ENCODE data around the gene SENP7.
"Not testable (repeated sequence)": the region's sequence is repeated elsewhere in the genome, so short reads cannot be mapped to it uniquely, and the experiment has no call there.

SENP7 gene

DNA sequence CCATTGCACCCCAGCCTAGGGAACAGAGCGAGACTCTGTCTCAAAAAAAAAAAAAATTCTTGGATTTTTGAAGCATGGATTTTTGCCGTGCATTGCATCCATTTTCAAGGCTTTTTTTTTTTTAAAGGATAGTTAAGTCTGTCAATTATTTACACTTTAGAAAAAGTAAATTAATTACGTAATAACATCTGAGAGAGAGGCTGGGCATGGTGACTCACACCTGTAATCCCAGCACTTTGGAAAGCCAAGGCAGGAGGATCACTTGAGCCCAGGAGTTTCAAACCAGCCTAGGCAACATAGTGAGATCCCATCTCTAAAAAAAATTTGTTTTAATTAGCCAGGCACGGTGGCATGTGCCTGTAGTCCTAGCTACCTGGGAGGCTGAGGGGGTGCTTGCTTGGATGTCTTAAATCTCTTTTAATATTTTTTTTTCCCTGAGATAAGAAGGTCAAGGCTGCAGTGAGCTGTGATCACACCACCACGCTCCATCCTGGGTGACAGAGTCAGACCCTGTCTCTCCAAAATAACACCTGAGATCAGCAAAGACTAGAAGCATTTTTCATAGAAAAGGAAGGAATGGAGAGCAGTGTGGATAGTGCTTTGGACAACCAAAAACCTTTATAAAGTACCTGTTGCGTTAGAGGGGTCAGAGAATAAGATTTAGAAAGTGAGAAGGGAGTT lies 6.8 kb upstream of the SENP7 start:
- no peak for DNase-seq

DNA sequence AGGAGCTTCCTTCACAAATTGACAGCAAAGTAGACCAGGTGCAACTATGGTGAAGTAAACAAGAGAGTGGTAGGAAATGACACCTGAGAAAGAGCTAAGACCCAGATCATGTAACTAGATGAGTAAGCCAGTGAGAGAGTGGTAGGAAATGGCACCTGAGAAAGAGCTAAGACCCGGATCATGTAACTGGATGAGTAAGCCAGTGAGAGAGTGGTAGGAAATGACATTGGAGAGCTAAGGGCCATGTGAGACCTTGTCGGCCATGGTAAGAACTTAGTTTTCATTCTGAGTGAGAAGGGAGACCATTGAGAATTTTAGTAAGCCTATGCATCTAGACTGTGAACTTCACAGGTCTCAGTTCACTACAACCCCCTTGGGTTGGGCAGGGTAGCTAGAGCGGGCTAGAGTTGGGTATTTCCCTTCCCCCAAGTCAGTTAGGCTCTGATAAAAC lies 5.4 kb upstream of the SENP7 start:
- peak; percentile 62 for DNase-seq

DNA sequence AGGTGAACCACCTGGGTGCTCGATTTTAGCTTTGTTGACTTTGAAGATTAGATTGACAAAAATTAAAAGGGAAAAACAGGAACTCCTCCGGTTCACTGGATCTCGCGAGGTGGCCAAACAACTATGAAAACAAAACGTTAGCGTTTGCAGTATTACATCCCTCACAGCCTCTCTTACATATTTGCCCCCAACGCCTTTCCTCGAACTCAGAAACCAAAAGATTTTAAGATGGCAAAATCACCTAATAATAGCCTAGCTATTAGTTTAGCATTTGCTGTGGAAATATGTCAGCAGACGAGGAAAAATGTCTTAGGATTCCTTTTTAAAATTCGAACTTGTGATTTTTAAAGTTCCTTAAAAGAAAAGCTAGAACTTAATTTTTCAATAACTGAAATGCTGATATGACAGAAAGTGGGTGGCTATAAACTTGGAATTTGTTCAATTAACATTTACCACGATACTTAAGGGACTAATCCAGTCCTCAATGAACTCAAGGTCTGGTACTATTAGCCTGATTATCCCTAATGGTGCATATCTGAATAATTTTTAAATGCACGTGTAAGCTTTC lies 491 bp upstream of the SENP7 start:
- no peak for DNase-seq

DNA sequence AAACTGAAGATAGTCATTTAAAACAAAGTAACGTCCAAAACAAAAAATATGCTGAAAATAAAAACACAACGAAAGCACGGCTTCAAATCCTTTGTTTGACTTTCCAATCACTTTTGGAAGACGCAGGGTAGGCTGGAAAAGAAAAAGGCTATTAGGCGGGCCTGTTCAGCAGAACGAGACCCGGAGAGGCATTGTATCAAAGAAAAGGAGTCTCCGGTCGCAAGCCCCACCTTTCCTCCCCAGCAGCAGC lies 691 bp downstream of the SENP7 start:
- no peak for DNase-seq

DNA sequence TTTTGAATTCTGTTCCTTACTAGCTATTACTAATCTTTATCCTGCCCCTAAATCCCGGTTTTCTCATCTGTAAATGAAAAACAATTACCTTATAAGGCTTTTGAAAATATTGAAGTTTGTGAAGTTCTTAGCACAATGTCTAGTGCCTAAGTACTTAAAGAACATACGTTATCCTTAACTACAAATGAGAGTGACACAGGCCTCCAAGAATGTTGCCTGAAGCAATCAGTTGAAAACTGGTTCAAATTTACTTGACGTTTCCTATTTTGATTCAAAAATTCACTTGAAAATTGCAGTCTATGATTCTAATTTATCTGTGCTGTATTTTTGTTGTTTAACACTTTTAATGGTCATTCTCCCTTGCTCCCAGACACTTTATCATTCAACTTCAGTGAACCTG lies 3.2 kb downstream of the SENP7 start:
- DNase-seq: no peak

DNA sequence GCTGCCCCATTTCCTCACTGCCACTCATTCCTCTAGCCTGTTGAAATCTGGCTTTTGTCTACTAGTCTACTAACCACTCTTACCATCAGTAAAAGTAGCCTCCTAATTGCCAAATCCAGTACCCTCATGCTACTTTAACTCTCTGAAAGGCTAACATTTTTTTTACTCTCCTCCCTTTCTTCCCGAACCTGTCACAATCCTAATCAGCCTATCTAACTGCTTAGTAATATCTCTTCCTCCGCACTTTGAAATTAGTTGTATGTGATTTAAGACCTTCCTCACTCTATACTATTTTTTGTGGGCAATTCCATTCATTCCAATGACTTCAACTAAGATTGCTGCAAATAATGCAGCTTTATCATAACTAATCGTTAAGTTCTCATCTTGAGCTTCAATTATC lies 3.7 kb downstream of the SENP7 start:
- DNase-seq: no peak

DNA sequence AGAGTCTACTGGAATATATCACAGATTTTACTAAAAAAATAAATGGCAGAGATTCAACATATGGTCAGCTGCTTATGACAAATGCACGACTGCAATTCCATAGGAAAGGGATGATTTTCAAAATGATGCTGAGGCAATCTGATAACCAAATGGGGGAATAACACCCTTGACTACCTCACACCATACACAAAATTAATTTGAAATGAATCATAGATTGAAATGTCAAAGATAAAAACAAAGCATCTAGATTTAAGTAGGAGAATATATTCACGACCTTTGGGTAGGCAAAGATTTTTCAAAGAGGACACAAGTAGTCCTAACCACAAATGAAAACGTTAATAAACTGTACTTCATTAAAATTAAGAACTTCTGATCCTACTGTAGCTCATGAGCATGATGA lies 11.2 kb downstream of the SENP7 start:
- no peak for DNase-seq

DNA sequence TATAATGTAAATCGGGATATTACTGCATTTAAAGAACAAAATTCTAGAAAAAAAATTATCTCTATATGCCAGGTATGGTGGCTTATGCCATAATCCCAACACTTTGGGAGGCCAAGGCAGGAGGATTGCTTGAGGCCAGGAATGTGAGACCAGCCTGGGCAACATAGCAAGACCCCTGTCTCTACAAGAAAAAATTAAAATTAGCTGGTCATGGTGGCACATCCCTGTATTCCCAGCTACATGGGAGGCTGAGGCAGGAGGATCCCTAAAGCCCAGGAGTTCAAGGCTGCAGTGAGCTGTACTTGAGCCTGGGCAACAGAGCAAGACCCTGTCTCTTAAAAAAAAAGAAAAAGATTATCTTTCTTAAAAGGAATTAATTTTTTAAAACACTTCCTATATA lies 12.8 kb downstream of the SENP7 start:
- no peak for DNase-seq

DNA sequence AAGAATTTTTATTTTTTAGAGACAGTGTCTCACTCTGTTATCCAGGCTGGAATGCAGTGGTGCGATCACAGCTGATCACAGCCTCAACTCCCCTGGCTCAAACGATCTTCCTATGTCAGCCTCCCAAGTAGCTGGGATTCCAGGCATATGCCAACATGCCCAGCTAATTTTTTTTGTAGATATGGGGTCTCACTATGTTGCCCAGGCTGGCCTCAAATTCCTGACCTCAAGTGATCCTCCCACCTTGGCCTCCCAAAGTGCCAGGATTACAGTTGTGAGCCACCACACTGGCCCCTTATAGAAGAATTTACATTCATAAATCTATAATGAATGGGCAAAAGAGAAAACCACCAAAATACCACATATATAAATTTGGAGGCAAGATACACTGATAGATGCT lies 15.2 kb downstream of the SENP7 start:
- DNase-seq: no peak

DNA sequence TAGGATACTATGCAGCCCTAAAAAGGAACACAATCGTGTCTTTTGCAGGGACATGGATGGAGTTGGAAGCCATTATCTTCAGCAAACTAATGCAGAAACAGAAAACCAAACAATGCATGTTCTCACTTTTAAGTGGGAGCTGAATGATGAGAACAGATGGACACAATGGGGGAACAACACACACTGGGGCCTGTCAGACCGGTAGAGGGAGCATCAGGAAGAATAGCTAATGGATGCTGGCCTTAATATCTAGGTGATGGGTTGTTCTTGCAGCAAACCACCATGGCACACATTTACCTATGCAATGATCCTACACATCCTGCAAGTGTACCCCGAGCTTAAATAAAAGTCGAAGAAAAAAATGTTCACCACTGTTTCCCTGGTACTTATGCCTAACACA lies 17.5 kb downstream of the SENP7 start:
- no peak for DNase-seq

DNA sequence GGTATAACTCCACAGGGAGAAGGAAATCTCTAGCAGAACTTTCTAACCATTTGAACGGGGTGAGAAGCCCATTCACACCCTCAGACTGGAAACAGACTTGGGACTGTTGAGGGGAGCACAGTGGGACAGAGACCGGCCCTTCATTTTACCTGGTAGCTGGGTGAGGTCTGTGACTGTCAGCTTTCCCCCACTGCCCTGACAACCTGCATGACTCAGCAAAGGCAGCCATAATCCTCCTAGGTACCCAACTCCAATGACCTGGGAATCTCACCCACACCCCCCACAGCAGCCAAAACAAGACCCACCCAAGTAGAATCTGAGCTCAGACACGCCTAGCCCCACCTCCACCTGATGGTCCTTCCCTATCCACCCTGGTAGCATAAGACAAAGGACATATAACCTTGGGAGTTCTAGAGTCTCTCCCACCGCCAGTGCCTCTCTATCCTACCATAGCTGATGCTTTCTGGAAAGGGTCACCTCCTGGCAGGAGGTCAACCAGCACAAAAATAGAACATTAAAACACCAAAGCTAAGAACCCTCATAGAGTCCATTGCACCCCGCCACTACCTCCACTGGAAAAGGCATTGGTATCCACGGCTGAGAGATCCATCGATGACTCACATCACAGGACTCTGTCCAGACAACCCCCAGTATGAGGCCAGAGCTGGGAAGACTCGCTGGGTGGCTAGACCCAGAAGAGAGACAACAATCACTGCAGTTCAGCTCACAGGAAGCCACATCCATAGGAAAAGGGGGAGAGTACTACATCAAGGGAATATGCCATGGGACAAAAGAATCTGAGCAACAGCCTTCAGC lies 28.0 kb downstream of the SENP7 start:
- no peak for DNase-seq

DNA sequence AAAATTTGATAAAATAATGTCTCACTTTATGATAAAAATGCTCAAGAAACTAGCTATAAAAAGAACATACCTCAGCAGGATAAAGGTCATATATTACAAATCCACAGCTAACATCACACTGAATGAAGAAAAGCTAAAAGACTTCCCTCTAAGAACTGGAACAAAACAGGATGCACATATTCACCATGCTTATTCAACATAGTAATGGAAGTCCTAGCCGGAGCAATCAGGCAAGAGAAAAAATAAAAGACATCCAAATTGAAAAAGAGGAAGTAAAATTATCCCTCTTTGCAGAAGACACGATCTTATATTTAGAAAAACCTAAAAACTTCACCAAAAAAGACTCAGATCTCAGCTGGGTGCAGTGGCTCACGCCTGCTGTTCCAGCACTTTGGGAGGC lies 34.0 kb downstream of the SENP7 start:
- no peak for DNase-seq

DNA sequence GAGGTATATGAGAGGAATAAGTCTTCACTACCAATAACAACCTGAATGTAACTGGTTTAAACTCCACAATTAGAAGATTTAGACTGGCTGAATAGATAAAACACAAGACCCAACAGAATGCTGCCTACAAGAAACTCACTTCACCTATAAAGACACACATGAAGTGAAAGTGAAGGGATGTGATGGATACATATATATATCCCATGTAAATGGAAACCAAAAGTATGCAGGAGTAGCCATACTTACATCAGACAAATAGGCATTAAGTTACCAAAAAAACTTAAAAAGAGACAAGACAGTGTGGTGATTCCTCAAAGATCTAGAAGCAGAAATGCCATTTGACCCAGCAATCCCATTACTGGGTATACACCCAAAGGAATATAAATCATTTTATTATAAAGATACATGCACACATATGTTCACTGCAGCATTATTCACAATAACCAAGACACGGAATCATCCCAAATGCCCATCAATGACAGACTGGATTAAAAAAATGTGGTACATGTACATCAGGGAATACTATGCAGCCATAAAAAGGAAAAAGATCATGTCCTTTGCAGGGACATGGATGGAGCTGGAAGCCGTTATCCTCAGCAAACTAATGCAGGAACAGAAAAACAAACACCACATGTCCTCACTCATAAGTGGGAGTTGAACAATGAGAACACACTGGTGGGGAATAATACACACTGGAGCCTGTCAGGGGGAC lies 38.0 kb downstream of the SENP7 start:
- DNase-seq: not testable (repeated sequence)

DNA sequence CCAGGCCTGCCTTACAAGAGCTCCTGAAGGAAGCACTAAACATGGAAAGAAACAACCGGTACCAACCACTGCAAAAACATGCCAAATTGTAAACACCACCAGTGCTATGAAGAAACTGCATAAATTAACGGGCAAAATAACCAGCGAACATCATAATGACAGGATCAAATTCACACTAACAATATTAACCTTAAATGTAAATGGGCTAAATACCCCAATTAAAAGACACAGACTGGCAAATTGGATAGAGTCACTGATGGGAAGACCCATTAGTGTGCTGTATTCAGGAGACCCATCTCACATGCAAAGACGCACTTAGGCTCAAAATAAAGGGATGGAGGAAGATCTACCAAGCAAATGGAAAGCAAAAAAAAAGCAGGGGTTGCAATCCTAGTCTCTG lies 44.3 kb downstream of the SENP7 start:
- DNase-seq: not testable (repeated sequence)

DNA sequence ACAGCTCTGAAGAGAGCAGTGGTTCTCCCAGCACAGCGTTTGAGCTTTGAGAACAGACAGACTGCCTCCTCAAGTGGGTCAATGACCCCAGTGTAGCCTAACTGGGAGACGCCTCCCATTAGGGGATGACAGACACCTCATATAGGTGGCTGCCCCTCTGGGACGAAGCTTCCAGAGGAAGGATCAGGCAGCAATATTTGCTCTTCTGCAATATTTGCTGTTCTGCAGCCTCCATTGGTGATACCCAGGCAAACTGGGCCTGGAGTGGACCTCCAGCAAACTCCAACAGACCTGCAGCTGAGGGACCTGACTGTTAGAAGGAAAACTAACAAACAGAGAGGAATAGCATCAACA lies 45.7 kb downstream of the SENP7 start:
- not testable (repeated sequence) for DNase-seq

DNA sequence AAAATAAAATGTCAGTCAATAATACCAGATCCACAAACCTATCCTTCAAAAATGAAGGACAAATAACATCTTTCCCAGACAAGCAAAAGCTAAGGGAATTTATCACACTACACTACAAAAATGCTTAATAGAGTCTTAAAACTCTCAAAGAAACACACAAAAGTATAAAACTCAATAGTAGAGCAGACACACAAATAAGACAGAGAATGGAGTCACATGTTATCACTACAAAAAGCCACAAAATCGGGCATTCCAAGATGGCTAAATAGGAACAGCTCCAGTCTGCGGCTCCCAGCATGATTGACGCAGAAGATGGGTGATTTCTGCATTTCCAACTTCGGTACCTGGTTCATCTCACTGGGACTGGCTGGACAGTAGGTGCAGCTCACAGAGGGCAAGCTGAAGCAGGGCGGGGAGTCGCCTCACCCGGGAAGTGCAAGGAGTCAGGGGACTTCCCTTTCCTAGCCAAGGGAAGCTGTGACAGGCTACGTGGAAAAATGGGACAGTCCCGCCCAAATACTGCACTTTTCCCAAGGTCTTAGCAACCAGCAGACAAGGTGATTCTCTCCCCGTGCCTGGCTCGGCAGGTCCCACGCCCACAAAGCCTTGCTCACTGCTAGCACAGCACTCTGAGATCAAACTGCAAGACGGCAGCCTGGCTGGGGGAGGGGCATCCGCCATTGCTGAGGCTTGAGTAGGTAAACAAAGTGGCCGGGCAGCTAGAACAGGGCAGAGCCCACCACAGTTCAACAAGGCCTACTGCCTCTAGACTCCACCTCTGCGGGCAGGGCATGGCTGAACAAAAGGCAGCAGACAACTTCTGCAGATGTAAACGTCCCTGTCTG lies 46.3 kb downstream of the SENP7 start:
- DNase-seq: peak; percentile 0

DNA sequence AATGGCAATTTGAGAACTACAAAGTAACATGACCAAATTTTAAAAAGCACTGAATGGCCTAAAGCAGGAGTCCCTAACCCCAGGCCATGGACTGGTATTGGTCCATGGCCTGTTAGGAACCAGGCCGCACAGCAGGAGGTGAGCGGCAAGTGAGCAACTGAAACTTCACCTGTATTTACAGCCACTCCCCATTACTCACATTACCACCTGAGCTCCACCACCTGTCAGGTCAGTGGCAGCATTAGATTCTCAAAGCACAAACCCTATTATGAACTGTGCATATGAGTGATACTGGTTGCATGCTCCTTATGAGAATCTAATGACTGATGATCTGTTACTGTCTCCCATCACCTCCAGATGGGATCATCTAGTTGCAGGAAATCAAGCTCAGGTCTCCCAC lies 48.8 kb downstream of the SENP7 start:
- no peak for DNase-seq

DNA sequence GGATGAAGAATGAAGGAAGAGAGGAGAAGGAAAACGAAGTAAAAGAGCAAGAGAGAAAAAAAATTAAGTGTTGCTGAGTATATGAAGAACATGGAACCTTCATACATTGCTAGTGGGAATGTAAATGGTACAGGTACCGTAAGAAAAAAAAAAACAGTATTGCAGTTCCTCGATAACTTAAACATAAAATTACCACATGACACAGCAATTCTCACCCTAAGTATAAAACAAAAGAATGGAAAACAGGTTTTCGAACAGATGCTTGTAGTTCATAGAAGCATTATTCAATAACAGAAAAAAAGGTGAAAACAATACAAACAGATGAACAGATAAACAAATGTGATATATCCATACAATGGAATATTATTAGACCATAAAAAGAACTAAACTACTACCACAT lies 51.6 kb downstream of the SENP7 start:
- DNase-seq: no peak

DNA sequence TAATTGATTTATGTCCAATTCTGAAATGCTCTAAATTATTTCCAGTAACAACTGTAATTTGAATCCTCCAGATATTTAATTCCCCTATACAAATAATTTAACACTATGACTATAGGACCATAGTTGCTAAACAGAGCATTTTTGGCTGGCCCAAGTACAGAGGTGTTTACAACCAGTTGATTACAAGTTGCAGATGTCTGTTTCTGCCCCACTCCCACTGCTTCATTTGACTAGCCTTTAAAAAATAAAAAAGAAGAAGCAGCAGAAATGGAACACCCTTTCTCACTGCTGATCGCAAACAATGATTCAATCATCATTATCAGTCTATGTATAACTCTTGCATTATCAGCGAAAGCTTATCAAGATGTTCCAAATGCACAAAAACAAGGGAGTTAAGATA lies 54.6 kb downstream of the SENP7 start:
- no peak for DNase-seq

DNA sequence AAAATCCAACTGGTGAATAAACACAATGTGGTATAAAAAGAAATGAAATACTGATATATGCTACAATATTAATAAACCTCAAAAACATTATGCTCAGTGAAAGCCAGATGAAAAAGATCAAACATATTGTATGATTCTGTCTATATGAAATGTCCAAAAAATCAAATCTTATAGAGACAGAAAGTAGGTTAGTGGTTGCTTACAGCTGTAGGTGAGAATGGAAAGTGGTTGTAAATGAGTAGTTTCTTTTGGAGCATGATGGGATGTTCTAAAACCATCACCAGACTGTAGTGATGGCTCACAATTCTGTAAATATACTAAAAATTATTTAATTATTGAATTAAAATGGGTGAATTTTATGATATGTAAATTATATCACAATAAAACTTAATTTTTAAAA lies 58.4 kb downstream of the SENP7 start:
- no peak for DNase-seq

DNA sequence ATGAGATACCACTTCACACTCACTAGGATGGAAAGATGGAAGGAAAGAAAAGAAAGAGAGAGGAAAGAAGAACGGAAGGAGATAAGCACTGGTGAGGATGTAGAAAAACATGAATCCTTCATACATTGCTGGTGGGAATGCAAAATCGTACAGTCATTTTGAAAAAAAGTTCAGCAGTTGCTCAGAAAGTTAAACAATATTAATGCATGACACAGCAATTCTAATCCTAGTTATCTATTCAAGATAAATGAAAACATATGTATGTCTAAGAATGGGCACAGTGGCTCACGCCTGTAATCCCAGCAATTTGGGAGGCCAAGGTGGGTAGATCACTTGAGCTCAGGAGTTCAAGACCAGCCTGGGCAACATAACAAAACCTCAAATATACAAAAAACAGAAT lies 59.1 kb downstream of the SENP7 start:
- no peak for DNase-seq

DNA sequence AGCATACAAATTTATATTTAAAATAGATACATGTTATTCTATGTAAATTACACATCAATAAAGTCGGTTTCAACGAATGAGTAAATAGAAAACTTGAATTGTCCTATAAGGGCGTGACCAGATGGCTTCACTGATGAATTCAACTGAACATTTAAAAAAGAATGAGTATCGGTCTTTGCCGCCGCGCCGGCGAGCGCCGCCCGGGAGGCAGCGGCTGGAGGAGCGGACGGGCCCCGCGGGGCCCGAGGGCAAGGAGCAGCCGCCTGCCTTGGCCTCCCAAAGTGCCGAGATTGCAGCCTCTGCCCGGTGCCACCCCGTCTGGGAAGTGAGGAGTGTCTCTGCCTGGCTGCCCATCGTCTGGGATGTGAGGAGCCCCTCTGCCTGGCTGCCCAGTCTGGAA lies 74.4 kb downstream of the SENP7 start:
- not testable (repeated sequence) for DNase-seq

DNA sequence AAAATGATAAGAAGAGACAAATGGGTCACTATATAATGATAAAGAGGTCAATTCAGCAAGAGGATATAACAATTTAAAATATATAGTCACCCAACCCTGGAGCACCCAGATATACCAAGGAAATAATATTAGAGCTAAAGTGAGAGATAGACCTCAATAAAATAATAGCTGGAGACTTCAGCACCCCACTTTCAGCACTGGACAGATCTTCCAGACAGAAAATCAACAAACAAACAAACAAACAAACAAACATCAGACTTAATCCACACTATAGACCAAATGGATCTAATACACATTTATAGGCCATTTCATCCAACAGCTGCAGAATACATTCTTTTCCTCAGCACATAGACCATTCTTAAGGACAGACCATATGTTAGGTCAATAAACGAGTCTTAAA lies 79.4 kb downstream of the SENP7 start:
- DNase-seq: no peak
